Measurements from ENCODE around the gene PJVK. TPM values are rescaled to one million over a fixed set of nuclear protein-coding genes. Genes with fewer than 3 reads are reported as not detected.

The PJVK gene
- total and polyA plus RNA-seq, 9 of the 15 experiments (the other 6 are each of a cell fraction or from before 2014, with no cell fraction given): 0.11 to 1.5 (median 0.73) TPM

GRCh38 chr2:178415979-178416378 lies 35.2 kb upstream of the PJVK start:
- ChIA-PET POLR2A (interaction anchor here (1.2 to 3.3 kb wide), 4 partner anchors 10 to 304 kb away, joined by 3 to 21 read pairs (median 7); partner anchors contain the start of gene RBM45), CTCF (ENCODE audit: low intra/inter-chr PET ratio) (no interaction called here)
- H3K27me3 ChIP-seq (ENCODE audit: control insufficient read depth in 2 of 2, insufficient read depth in 2 of 2, low read length in 2 of 2): no peaks in the 10 kb centered on the region
- ATAC-seq: no peak
- no peak for FAIRE-seq
- DNase-seq (ENCODE audit: extremely low read depth in 1 of 4, low spot score in 3 of 4): no peak
- H3K4me1 ChIP-seq (replicated peaks in 1 of 2; ENCODE audit: control insufficient read depth in 2 of 2, insufficient read depth in 2 of 2, low read length in 2 of 2): peaks cover 8 to 11% of the 10 kb centered on the region in 2 experiments; a peak in 4 of 5 replicates
- intact Hi-C loops (cut with micrococcal nuclease) (loop anchor here (2.0 to 5.0 kb wide), 3 partner anchors 35 to 434 kb away; partner anchors contain the start of genes FKBP7, PJVK and PRKRA), in situ Hi-C loops (cut with MboI) (loop anchor here (5.0 kb wide), 1 partner anchor 304 kb away; the partner anchor contains the start of gene RBM45)
- no peak overlapping the region for H3K9ac ChIP-seq (ENCODE audit: insufficient read depth in 1 of 2, low read depth in 2 of 2, low read length in 2 of 2)
- BruUV-seq (replicated peaks): no TSS peak
- no peak overlapping the region for H3K4me3 ChIP-seq
- H4K20me1 ChIP-seq (replicated peaks; ENCODE audit: control insufficient read depth, insufficient read depth, low read length): no peaks in the 10 kb centered on the region
- H3K27ac ChIP-seq (ENCODE audit: extremely low read depth, low read depth, low read length): no peak overlapping the region
- H3K9me3 ChIP-seq (replicated peaks; ENCODE audit: control insufficient read depth, insufficient read depth, low read depth, low read length): no peaks in the 10 kb centered on the region
- H3K4me2 ChIP-seq (ENCODE audit: insufficient read depth, low read length): no peak overlapping the region
- H3K9me1 ChIP-seq (ENCODE audit: control insufficient read depth, insufficient read depth, low read length): no peaks in the 10 kb centered on the region
- no peaks in the 10 kb centered on the region for H3K36me3 ChIP-seq (ENCODE audit: control insufficient read depth, insufficient read depth, low read length)
- no peaks in the 10 kb centered on the region for H3K79me2 ChIP-seq (ENCODE audit: control insufficient read depth, insufficient read depth, low read length)
- no peak overlapping the region for H2AFZ ChIP-seq (ENCODE audit: low read depth, low read length)
- TF ChIP-seq RHOXF2B (CRISPR knock-in tag; conservative IDR thresholded peaks at IDR 0.05): no peak
- TF ChIP-seq FOXP4 (CRISPR knock-in tag; IDR thresholded peaks at IDR 0.05; ENCODE audit: borderline replicate concordance): no peak
- TF ChIP-seq SNIP1 (IDR thresholded peaks at IDR 0.05; ENCODE audit: low read depth): no peak
- TF ChIP-seq NCOR1 (IDR thresholded peaks at IDR 0.05): no peak
- TF ChIP-seq, protein P1, sequence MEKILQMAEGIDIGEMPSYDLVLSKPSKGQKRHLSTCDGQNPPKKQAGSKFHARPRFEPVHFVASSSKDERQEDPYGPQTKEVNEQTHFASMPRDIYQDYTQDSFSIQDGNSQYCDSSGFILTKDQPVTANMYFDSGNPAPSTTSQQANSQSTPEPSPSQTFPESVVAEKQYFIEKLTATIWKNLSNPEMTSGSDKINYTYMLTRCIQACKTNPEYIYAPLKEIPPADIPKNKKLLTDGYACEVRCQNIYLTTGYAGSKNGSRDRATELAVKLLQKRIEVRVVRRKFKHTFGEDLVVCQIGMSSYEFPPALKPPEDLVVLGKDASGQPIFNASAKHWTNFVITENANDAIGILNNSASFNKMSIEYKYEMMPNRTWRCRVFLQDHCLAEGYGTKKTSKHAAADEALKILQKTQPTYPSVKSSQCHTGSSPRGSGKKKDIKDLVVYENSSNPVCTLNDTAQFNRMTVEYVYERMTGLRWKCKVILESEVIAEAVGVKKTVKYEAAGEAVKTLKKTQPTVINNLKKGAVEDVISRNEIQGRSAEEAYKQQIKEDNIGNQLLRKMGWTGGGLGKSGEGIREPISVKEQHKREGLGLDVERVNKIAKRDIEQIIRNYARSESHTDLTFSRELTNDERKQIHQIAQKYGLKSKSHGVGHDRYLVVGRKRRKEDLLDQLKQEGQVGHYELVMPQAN (IDR thresholded peaks at IDR 0.05; ENCODE audit: borderline replicate concordance): no peak
- TF ChIP-seq MAZ (CRISPR knock-in tag; conservative IDR thresholded peaks at IDR 0.05 in 1 of 2, IDR thresholded peaks at IDR 0.05 in 1 of 2): no peak
- no peak for TF ChIP-seq SRSF1 (IDR thresholded peaks at IDR 0.05; ENCODE audit: low read depth, low read length)
- TF ChIP-seq GTF2F1 (IDR thresholded peaks at IDR 0.05; ENCODE audit: low read depth, low read length): no peak
- TF ChIP-seq KDM1A (IDR thresholded peaks at IDR 0.05): 0 out of 4 replicates have a peak, but pooled peaks of 1 of the 2 experiments have one; percentile 47
- peak; percentile 90 for TF ChIP-seq RBM25 (IDR thresholded peaks at IDR 0.05; ENCODE audit: low read depth, low read length, severe bottlenecking)
- no peak for TF ChIP-seq MEF2D (tag; conservative IDR thresholded peaks at IDR 0.05; ENCODE audit: low read depth)
- TF ChIP-seq BCOR (IDR thresholded peaks at IDR 0.05): peak; percentile 75
- TF ChIP-seq RBFOX2 (IDR thresholded peaks at IDR 0.05; ENCODE audit: low read depth, low read length): no peak
- no peak for TF ChIP-seq TAF9B (IDR thresholded peaks at IDR 0.05; ENCODE audit: partially characterized antibody)
- TF ChIP-seq ZNF121 (CRISPR knock-in tag; conservative IDR thresholded peaks at IDR 0.05): no peak
- TF ChIP-seq, protein P2, sequence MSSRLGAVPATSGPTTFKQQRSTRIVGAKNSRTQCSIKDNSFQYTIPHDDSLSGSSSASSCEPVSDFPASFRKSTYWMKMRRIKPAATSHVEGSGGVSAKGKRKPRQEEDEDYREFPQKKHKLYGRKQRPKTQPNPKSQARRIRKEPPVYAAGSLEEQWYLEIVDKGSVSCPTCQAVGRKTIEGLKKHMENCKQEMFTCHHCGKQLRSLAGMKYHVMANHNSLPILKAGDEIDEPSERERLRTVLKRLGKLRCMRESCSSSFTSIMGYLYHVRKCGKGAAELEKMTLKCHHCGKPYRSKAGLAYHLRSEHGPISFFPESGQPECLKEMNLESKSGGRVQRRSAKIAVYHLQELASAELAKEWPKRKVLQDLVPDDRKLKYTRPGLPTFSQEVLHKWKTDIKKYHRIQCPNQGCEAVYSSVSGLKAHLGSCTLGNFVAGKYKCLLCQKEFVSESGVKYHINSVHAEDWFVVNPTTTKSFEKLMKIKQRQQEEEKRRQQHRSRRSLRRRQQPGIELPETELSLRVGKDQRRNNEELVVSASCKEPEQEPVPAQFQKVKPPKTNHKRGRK (tag; IDR thresholded peaks at IDR 0.05): no peak
- TF ChIP-seq RBM22 (IDR thresholded peaks at IDR 0.05; ENCODE audit: low read depth, low read length, poor library complexity, severe bottlenecking): no peak
- TF ChIP-seq ESRRB (CRISPR knock-in tag; IDR thresholded peaks at IDR 0.05; ENCODE audit: borderline replicate concordance): no peak
- TF ChIP-seq SMARCE1 (IDR thresholded peaks at IDR 0.05): no peak
- TF ChIP-seq NFRKB (IDR thresholded peaks at IDR 0.05; ENCODE audit: low read depth): no peak

Measured in K562 (cell line).